HG03432 (cell line): ENCODE measurements around the gene ASCC2.
"Not testable (repeated sequence)": the region's sequence is repeated elsewhere in the genome, so short reads cannot be mapped to it uniquely, and the experiment has no call there.

Source experiments
- ATAC-seq: cut with Tn5 transposase; IDR thresholded peaks from one replicate; pipeline ENCODE4 v1.9.1; 2021; ENCODE audit warnings: mild to moderate bottlenecking, moderate library complexity; ENCODE audit not compliant: unreplicated experiment

The ASCC2 gene

GRCh38 chr22:29758068-29758622, 79.9 kb downstream of the ASCC2 start:
- ATAC-seq: no peak

GRCh38 chr22:29757096-29757495, 81.0 kb downstream of the ASCC2 start:
- no peak for ATAC-seq

GRCh38 chr22:29756341-29756740, 81.7 kb downstream of the ASCC2 start:
- ATAC-seq: no peak

GRCh38 chr22:29755889-29756288, 82.2 kb downstream of the ASCC2 start:
- ATAC-seq: no peak

- ATAC-seq: not testable (repeated sequence)
Observed at GRCh38 chr22:29754658-29755395, 83.2 kb downstream of the ASCC2 start.

GRCh38 chr22:29753808-29754657, 84.0 kb downstream of the ASCC2 start:
- ATAC-seq: no peak

- no peak for ATAC-seq
Observed at GRCh38 chr22:29751669-29752068, 86.4 kb downstream of the ASCC2 start.

GRCh38 chr22:29750559-29751538, 87.2 kb downstream of the ASCC2 start:
- ATAC-seq: no peak

- ATAC-seq: no peak
Observed at GRCh38 chr22:29750029-29750428, 88.0 kb downstream of the ASCC2 start.

- ATAC-seq: no peak
Observed at GRCh38 chr22:29748248-29748893, 89.7 kb downstream of the ASCC2 start.

GRCh38 chr22:29747832-29748231, 90.2 kb downstream of the ASCC2 start:
- ATAC-seq: no peak

- ATAC-seq: no peak
Observed at GRCh38 chr22:29744902-29745301, 93.2 kb downstream of the ASCC2 start.

- no peak for ATAC-seq
Observed at GRCh38 chr22:29742326-29742725, 95.7 kb downstream of the ASCC2 start.

- ATAC-seq: no peak
Observed at GRCh38 chr22:29741926-29742325, 96.1 kb downstream of the ASCC2 start.

GRCh38 chr22:29740216-29740615, 97.9 kb downstream of the ASCC2 start:
- ATAC-seq: no peak

GRCh38 chr22:29739346-29739875, 98.7 kb downstream of the ASCC2 start:
- no peak for ATAC-seq
